Measurements from ENCODE around the gene NDOR1. TPM values are rescaled to one million over a fixed set of nuclear protein-coding genes. Genes with fewer than 3 reads are reported as not detected.

NDOR1 gene
- total RNA-seq, 2 donors from 2014 or later = 6.6 TPM

DNA sequence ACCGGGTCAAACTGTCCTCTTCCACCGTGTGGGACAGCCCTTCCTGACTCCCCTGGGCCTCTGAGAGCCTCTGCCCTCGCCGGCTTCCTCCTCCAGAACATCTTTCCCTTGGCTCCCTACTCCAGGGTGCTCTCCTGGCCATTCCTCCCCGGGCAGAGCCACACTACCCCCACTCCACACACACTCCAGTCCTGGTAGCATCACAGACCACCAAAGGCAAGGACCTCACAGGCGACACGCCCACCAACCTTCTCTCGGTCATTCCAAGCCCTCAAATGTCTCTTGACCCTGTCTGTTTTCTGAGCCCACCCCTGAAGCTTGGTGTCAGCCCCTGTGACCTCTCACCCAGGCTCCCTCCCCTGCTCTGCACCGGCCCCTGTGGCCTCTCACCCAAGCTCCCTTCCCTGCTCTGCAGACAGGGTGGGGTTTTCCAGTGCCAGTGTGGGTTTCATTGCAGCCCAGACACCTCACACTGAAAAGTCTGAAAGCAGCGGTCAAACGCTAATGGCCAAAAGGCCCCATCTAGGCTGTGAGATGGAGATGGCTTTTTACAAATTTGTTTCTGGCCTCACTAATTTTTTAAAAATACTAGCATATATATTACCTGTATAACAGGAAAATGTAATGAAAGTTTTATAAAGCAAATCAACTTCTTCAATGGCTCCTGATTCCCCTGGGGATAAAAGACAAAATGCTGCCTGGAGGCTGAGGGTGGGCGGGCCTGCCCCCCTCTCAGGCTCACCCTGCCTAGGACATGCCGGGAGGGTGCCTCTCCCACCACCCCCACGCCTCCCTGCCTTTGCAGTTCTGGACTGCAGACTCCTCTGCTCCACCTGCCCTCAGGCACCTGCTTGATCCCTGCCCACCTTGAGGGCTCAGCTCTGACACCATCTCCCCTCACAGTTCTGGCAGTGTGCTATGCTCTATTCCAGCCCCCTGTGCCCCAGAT, 46.1 kb upstream of the NDOR1 start:
- no peaks in the 10 kb centered on the region for H3K36me3 ChIP-seq
- DNase-seq (ENCODE audit: low spot score) = no peak
- H3K4me3 ChIP-seq = no peak overlapping the region
- H3K27ac ChIP-seq = no peak overlapping the region
- no peaks in the 10 kb centered on the region for H3K9me3 ChIP-seq
- TF ChIP-seq, protein P1, sequence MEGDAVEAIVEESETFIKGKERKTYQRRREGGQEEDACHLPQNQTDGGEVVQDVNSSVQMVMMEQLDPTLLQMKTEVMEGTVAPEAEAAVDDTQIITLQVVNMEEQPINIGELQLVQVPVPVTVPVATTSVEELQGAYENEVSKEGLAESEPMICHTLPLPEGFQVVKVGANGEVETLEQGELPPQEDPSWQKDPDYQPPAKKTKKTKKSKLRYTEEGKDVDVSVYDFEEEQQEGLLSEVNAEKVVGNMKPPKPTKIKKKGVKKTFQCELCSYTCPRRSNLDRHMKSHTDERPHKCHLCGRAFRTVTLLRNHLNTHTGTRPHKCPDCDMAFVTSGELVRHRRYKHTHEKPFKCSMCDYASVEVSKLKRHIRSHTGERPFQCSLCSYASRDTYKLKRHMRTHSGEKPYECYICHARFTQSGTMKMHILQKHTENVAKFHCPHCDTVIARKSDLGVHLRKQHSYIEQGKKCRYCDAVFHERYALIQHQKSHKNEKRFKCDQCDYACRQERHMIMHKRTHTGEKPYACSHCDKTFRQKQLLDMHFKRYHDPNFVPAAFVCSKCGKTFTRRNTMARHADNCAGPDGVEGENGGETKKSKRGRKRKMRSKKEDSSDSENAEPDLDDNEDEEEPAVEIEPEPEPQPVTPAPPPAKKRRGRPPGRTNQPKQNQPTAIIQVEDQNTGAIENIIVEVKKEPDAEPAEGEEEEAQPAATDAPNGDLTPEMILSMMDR (IDR thresholded peaks at IDR 0.05) = no peak
- peaks cover 20 to 50% of the 10 kb centered on the region in 2 donors for H3K27me3 ChIP-seq
- peaks cover 0 to 37% of the 10 kb centered on the region in 2 donors for H3K4me1 ChIP-seq

DNA sequence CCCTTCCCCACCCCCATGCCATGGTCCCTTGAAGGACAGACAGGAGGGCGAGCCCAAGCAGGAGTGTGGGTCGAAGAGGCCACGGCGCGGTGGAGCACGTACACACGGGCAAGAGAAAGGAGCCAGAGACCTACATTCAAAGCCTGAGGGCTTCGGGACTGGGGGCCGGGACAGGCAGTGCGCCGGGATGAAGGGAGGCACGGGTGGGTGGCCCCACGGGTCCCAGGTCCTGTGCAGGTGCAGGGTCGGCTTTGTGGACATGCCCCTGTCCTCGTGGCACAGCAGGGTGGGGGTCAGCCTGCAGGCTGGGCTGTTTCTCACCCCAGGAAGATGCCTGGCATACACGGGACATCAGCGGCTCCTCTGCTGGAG, 45.5 kb upstream of the NDOR1 start:
- H3K27me3 ChIP-seq = peaks cover 26 to 56% of the 10 kb centered on the region in 2 donors
- no peak overlapping the region for H3K27ac ChIP-seq
- H3K9me3 ChIP-seq = no peaks in the 10 kb centered on the region
- no peaks in the 10 kb centered on the region for H3K36me3 ChIP-seq
- peaks cover 0 to 37% of the 10 kb centered on the region in 2 donors for H3K4me1 ChIP-seq
- no peak overlapping the region for H3K4me3 ChIP-seq
- DNase-seq (ENCODE audit: low spot score) = no peak
- TF ChIP-seq, protein P1 (IDR thresholded peaks at IDR 0.05) = no peak

DNA sequence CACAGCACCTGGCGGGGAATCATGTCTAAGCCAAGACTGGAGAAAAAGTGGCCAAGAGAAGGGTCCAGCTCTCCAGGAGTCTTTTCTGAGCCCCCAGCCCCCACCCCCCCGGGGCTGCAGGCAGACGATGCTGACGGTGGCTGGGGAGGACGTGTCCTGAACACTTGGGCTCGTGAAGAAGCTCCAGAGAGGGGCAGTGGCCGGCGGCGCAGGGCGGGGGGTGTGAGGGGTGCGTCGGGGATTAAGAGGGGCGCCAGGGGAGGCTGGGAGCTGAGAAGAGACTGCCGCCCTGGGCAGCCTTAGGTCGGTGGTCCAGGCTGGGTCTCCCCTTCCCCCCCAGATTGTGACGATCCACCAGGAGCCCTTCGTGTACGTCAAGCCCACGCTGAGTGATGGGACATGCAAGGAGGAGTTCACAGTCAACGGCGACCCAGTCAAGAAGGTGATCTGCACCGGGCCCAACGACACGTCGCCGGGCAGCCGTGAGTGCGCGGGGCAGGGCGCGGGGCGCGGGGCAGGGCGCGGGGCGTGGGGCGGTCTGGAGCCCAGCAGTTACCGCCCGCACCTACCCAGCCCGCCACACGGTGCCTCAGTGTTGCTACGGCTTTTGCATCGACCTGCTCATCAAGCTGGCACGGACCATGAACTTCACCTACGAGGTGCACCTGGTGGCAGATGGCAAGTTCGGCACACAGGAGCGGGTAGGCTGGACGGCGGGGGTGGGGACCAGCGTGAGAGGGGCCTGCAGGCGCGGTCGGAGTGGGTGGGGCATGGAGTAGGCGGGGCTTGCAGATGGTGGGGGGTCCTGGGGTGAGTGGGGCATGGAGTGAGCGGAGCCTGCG, 44.6 kb upstream of the NDOR1 start:
- DNase-seq (ENCODE audit: low spot score) = no peak
- Histone ChIP-seq H3K36me3 (no peaks in the 10 kb centered on the region), H3K4me3 (no peak overlapping the region), H3K9me3 (no peaks in the 10 kb centered on the region), H3K27ac (no peak overlapping the region), H3K4me1 (peaks cover 0 to 37% of the 10 kb centered on the region in 2 donors), H3K27me3 (peaks cover 33 to 64% of the 10 kb centered on the region in 2 donors)
- TF ChIP-seq, protein P1 (IDR thresholded peaks at IDR 0.05) = no peak

DNA sequence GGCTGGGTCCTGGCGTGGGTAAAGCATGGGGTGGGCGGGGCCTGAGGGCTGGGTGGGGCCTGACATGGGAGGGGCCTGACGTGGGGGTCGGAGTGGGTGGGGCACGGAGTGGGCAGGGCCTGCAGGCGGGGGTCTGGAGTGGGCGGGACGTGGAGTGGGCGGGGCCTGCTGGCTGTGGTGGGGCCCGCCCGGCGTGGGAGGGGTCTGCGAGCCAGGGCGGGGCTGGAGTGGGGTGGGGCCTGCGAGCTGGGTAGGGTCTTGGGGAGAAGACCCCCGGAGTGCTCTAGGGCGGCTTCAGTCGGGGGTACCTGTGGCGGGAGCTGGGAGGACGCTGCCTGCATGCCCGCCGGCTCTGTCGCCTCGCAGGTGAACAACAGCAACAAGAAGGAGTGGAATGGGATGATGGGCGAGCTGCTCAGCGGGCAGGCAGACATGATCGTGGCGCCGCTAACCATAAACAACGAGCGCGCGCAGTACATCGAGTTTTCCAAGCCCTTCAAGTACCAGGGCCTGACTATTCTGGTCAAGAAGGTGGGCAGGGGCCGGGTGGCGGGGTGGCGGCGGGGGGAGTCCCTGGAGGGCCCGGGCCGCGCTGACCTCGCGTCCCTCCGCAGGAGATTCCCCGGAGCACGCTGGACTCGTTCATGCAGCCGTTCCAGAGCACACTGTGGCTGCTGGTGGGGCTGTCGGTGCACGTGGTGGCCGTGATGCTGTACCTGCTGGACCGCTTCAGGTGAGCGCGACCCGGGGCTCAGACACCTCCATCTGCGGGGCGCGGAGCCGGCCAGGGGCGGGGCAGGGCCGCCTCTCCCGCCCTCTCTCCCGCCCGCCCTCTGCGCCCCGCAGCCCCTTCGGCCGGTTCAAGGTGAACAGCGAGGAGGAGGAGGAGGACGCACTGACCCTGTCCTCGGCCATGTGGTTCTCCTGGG, 43.7 kb upstream of the NDOR1 start:
- Histone ChIP-seq H3K36me3 (no peaks in the 10 kb centered on the region), H3K27me3 (peaks cover 41 to 73% of the 10 kb centered on the region in 2 donors), H3K4me3 (peak overlapping the region in 1 of 2 donors; percentile 4), H3K27ac (no peak overlapping the region), H3K9me3 (no peaks in the 10 kb centered on the region), H3K4me1 (peaks cover 0 to 34% of the 10 kb centered on the region in 2 donors)
- TF ChIP-seq, protein P1 (IDR thresholded peaks at IDR 0.05) = no peak
- DNase-seq (ENCODE audit: low spot score) = no peak
